ENCODE data around the gene PRDM2.

DNA sequence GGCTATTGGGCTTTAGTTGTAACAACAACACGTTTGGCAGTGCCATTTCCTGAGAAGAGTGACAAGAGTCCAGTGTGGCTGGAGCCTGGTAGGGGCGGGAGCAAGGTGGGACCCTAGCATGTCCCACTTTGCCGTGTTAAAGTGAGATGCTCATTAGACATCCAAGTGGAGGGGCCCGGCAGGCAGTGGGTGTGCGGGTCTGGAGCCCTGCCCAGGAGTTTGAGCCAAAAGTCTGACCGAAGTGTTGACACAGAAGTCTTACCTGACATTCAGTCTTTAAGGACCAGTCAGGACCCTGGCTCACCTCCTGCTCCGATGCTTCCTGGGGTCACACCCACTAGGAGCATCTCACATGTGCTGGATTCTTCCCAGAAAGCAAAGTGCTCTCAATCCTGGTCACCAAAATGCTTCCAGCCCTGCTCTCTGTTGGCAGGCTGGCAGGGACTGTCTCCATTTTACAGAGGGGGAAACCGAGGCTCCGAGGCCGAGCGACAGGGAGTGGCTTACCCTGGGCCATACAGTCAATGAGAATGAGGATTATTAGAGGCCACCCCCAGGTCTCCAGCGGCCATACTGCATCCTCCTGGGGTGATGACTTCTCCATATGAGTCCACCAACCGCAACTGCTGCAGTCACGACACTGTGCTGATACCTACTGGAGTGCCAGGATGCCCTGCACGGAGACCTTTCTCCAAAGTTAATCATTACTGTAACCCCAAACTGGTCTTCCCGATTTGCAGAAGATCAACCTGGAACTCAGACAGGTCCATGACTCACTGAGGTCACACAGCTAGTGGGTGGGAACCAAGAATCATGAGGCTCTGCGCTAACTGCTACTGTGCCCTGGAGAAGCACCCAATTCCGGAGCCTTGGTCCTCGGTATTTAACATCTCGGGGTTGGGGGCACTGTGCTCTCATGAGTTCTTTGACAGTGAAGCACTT is 112.7 kb downstream of the PRDM2 start:
- TF ChIP-seq CTCF (IDR thresholded peaks at IDR 0.05) (no peak), POLR2A (IDR thresholded peaks at IDR 0.05) (no peak)
